HG03175 (cell line): ENCODE data around the gene SLC2A5.
"Not testable (repeated sequence)": the region's sequence is repeated elsewhere in the genome, so short reads cannot be mapped to it uniquely, and the experiment has no call there.

Experiments
- ATAC-seq: cut with Tn5 transposase; IDR thresholded peaks from one replicate; pipeline ENCODE4 v1.9.1; 2021; ENCODE audit warnings: mild to moderate bottlenecking, moderate library complexity; ENCODE audit not compliant: unreplicated experiment

The SLC2A5 gene

DNA sequence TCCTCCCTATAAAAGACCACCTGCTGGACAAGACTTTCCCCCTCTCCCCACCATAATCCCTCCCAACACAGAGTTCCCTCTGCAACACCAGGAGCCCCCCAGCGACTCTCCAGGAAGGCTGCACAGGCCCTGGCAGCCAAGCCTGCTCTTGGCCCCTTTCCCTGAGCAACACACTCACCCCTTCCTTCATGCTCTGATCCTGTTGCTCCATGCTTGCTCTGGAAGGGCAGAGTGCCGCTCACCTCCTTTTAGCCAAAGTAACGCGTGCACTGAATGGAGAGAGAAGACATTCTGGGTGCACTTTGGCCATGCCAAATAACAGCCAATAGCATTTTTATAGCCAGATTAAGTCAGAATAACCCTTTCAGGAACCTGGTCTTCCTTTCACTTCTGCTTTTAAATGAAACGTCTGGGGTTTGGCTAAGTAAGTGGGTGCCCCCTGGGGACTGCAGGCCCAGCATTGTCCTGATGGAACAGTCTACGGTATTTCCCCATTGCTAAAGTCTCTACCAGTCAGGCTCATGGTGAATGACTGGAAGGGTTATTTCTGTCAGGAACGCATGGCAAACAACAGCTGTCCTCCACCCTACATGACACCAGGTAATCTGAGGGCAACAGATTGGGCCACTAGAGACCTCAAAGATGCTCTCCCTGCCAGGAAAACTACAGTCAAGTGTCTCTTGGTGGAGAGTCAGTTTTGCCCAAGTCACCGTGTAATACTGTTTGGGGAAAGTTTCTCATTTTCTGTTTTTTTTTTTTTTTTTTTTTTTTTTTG, at the start of gene SLC2A5:
Gene SLC2A5, minus strand, starts transcription at position 310 of the 775 bp plus-strand sequence. Its CDS starts 99 bp downstream, at position 211.
- peak; percentile 95 for ATAC-seq

- ATAC-seq, result no peak
These were observed 48.8 kb upstream of the SLC2A5 start for GRCh38 chr1:9118186-9118585.

DNA sequence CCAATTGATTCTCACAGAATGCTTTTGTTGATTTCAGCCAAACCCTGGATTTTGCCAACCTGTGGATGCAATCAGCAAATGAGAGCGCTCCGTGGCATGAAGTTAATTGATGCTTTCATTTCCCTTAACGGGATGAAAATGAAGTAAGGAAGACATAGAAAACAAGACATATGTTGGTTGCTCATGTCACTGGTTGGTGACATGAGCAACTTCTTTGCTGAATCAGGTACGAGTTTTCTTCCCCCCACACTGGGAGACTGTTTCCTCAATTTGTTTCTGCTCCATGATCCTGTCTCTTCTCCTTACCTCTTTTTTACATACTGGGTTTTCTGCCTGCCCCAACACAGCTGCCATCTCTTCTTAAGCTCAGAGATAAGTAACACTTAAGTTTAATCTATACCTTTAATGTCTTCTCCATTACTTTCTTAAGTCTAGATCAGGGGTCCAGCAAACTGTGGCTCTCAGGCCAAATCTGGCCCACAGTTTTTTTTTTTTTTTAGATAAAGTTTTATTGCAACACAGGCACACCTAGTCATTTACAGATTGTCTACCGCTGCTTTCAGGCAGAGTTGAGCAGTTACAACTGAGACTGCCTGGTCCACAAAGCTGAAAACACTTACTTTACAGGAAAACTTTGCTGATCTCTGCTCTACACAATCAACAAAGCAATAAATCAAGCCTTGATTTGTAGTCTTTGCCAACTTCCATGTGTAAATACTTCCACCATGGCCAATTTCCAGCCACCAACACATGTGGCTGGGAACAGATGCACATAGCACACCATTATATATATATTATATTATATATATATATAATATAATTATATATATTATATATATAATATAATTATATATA, 46.1 kb upstream of the SLC2A5 start:
- ATAC-seq, result no peak

- ATAC-seq, result no peak
These were observed 43.8 kb upstream of the SLC2A5 start for GRCh38 chr1:9112961-9113880.

GRCh38 chr1:9111957-9112356, 42.5 kb upstream of the SLC2A5 start:
- no peak for ATAC-seq

DNA sequence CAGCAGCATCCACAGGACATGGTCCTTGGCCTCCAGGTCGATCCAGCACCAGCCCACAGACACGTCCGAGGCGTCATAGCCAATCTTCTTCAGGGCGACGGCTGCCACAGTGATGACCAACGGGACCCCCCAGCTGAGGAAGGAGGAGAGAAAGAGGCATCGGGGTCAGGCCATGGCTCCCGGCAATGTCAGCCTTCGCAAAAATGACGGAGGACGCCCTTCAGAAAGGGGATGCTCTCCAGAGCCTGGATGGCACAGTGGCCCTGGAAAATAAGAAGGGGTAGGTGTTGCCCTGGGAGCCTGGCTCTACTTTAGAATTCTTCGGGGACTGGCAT, 41.9 kb upstream of the SLC2A5 start:
- ATAC-seq, result no peak

DNA sequence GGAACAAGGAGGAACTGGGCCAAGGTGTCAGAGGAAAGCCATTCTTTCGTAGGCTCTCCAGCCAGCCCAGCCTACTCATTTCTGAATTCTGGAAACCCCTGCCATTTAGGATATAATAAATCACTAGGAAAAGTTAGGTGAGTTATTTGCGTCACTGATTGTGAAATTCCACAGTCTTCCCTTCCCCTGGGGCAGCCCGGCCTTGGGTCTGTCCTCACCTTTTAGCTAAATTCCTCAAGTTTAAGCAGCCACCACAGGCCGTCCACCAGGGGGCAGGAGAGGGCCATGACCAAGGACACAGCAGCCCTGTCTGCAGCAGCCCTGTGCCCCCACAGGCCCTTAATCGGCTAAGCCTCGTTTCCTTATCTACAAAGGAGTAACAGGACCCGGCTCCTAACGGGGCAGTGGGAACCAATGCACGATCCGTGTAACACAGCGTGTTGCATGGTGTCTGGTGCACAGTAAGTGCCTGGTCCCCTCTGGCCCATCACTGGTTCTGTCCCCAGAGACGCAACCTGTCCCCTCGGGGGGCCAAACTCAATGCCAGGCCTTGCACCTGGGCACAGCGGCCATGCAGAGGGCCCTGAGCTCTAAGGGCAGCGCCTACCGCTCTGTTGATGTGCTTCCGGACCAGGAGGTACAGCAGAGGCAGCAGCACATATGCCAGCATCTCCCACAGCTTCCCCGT, 41.4 kb upstream of the SLC2A5 start:
- peak; percentile 43 for ATAC-seq

DNA sequence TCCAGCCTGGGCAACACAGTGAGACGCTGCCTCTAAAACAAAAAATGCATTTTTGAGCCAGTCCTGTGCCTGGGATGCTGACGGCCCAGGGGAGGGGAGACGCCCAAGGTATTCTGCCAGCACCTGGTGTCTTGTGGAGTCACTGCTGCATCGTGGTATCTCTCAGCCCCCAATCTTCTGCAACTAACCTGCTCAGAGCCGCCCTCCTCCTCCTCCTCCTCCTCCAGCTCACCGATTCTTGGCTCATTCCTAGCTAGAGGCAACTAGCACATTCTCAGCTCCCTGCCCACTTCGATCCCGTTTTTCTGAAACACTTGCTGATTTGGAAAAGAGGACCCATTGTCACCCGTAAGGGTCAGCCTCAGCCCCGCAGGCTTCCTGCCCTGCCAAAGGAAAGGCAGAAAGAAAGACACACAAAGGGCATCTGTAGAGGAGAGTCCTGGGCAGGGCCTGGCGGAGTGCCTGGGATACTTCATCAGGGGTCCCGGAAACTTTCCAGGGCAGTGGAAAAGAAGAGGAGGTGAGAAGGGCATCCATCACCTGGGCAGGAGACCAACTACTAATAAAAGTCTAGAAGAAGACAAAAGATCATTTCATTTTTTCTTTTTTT, 38.7 kb upstream of the SLC2A5 start:
- ATAC-seq, result no peak

- ATAC-seq, result no peak
These were observed 37.7 kb upstream of the SLC2A5 start for GRCh38 chr1:9107136-9107535.

- no peak for ATAC-seq
These were observed 36.9 kb upstream of the SLC2A5 start for GRCh38 chr1:9106286-9106685.

GRCh38 chr1:9105336-9105867, 36.0 kb upstream of the SLC2A5 start:
- ATAC-seq, result no peak

GRCh38 chr1:9101510-9102146, 32.2 kb upstream of the SLC2A5 start:
- ATAC-seq, result no peak

GRCh38 chr1:9100471-9101043, 31.1 kb upstream of the SLC2A5 start:
- ATAC-seq, result no peak

- no peak for ATAC-seq
These were observed 30.1 kb upstream of the SLC2A5 start for GRCh38 chr1:9099555-9099954.

DNA sequence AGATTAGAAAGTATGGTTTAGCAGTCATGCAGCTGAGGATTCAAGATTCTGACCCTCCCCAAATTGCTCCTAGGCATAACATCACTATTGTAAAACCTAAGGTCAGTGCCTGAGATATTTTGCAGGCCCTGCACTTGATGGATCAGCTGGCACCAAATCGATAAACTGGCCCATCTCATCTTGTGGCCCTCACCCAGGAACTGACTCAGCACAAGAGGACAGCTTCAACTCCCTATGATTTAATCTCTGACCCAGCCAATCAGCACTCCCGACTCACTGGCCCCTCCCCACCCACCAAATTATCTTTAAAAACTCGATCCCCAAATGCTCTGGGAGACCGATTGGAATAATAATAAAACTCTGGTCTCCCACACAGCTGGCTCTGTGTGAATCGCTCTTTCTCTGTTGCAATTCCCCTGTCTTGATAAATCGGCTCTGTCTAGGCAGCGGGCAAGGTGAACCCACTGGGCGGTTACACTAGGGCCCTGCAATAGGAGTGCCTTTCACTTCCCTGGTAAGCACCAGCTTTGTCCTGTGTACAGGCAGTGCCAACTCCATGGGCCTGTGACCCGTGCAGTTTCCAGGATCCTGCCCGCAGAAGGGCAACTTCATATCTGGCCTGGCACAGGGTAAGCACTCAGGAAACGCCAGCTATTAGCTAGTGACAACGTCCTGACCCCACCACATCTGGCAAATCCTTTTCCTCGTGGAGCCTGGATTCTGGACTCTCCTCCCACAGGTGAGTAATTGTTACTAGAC, 28.7 kb upstream of the SLC2A5 start:
- ATAC-seq, result no peak

DNA sequence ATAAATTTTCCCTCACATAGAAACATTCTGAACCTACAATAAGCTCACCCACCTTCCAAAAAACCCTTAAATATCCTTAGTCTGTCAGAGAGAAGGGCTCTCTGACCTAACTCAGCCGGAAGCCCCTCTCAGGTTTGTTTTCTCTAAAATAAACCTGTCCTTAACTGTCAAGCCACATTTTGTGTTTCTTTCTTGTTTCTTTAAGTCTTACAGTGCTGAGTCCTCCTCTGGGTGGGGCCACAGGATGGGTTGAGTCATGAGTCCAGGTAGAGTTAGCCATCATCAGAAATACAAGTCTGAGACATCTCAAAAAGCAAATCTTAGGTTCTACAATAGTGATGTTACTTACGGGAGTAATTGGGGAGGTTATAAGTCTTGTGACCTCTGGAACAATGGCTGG, 26.4 kb upstream of the SLC2A5 start:
- no peak for ATAC-seq

DNA sequence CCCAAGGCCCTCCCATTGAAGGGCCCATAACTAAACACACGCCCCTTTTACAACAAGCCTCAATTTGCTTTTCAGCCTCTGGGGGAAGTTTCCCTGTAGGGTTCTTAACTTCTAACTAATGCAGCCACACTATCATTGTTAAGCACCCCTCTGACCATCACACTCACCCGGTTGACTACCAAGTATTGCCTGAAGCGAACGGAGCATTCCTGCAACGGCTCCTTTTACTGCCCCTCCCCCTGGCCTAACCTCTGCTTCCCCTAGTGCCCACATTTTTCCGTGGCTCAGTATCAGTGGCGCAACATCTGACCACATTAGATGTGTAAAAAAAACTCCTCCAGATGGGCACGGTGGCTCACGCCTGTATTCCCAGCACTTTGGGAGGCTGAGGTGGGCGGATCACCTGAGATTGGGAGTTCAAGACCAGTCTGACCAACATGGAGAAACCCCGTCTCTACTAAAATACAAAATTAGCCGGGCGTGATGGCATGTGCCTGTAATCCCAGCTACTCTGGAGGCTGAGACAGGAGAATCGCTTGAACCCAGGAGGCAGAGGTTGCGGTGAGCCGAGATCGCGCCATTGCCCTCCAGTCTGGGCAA, 24.7 kb upstream of the SLC2A5 start:
- ATAC-seq, result not testable (repeated sequence)

DNA sequence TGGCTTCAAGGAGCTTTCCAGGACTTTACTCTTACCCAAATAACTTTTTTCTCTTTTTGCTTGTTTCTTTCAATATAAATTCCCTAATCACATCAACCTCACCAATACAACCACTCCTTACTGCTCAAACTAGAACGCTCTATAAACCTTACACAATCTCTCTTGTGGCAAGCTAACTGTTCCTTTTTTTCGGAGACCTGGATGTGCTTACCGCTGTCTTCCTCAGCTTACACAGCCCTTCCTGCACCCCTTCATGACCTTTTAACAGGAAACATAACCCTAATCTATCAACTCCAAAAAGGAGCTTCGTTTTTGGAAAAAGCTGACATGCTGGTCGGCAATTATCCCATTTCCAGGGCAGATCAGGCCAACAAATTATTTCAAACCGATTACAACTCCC, 24.1 kb upstream of the SLC2A5 start:
- no peak for ATAC-seq
